Vagina (tissue), 2 donors: ENCODE measurements around the gene SLC2A9.

ENCODE experiments used
- POLR2A ChIP-seq, 2 donors: fragments of 450-650 bp; IDR thresholded peaks; one replicate each; pipeline ENCODE4 v1.6.1; 2017; ENCODE audit warnings: antibody characterized with exemption in 2 of 2, mild to moderate bottlenecking in 2 of 2, moderate library complexity in 2 of 2
- TF ChIP-seq, protein P1 (sequence below), 3 experiments: fragments of 450-650 bp in 2 of 3; fragments of 200-600 bp in 1 of 3; sonication (generic) in 1 of 3; IDR thresholded peaks; one replicate each; pipeline ENCODE4 v1.5.1; 2017 to 2019; ENCODE audit warnings: antibody characterized with exemption in 3 of 3, mild to moderate bottlenecking in 2 of 3, moderate library complexity in 2 of 3

DNA sequence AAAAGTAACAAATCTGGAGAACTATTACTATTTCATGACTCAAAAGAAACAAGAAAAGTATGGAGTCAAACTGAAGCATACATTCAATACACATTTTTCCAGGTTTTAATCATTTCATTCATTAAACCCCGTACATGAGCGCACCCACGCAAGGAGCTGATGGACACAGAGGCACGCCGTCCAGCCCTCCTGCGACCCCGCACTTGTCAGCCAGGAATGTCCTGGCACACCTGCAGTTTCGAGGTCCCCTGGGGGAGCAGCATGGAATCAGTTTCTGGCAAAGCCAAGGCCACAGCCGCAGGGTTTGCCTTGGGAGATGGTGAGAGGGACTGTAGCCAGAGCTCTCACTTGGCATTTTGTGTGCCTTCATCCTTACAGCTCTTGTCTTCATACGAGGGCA is 12.8 kb upstream of the SLC2A9 start:
- TF ChIP-seq, protein P1, sequence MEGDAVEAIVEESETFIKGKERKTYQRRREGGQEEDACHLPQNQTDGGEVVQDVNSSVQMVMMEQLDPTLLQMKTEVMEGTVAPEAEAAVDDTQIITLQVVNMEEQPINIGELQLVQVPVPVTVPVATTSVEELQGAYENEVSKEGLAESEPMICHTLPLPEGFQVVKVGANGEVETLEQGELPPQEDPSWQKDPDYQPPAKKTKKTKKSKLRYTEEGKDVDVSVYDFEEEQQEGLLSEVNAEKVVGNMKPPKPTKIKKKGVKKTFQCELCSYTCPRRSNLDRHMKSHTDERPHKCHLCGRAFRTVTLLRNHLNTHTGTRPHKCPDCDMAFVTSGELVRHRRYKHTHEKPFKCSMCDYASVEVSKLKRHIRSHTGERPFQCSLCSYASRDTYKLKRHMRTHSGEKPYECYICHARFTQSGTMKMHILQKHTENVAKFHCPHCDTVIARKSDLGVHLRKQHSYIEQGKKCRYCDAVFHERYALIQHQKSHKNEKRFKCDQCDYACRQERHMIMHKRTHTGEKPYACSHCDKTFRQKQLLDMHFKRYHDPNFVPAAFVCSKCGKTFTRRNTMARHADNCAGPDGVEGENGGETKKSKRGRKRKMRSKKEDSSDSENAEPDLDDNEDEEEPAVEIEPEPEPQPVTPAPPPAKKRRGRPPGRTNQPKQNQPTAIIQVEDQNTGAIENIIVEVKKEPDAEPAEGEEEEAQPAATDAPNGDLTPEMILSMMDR (IDR thresholded peaks at IDR 0.05) = no peak
- TF ChIP-seq POLR2A (IDR thresholded peaks at IDR 0.05) = no peak
